NT2/D1 (cell line): ENCODE data around the gene TIRAP.

Experiments
- SUZ12 ChIP-seq: IDR thresholded peaks from 2 replicates; pipeline ENCODE4 v1.6.1; 2011; ENCODE audit not compliant: insufficient read length, insufficient read depth; ENCODE audit errors: extremely low read depth
- YY1 ChIP-seq: IDR thresholded peaks from 2 replicates; pipeline ENCODE4 v1.6.1; 2011; ENCODE audit not compliant: insufficient read length, insufficient read depth
- ZNF274 ChIP-seq: IDR thresholded peaks from 2 replicates; pipeline ENCODE4 v1.6.1; 2011; ENCODE audit warnings: mild to moderate bottlenecking, low read depth, low read length

DNA sequence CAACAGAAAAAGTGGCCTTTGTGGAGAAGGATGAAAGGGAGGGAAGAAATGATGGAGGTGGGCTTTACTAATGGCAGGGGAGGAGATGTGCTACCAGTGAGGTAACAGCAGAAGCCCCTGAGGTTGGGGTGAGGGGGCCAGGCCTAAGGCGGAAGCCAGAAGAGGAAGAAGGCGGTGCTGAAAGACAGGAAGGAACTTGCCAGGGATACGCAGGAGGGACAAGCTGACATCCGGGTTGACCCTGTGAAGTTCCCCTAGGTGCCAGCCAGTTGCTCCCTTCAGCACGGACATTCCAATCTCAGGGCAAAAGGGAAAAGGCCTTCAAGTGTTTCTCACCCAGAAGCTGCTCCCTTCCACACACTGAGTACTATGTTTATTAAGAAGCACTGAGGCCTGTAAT, 2.3 kb upstream of the TIRAP start:
- TF ChIP-seq YY1 (no peak), ZNF274 (no peak), SUZ12 (no peak)
